Measurements from ENCODE around the gene TIMP3. TPM values are rescaled to one million over a fixed set of nuclear protein-coding genes. Genes with fewer than 3 reads are reported as not detected.

TIMP3 gene
- total RNA-seq, 4 donors from 2014 or later = 566 to 898 (median 683) TPM

GRCh38 chr22:32804531-32805360 lies 3.2 kb downstream of the TIMP3 start:
- no peaks in the 10 kb centered on the region for H3K9me3 ChIP-seq
- TF ChIP-seq EP300 (IDR thresholded peaks at IDR 0.05) (no peak), CTCF (IDR thresholded peaks at IDR 0.05) (no peak), POLR2A (IDR thresholded peaks at IDR 0.05; ENCODE audit: low read depth) (no peak), POLR2AphosphoS5 (IDR thresholded peaks at IDR 0.05) (no peak)
- H3K36me3 ChIP-seq = peaks cover 0 to 52% (median 8%) of the 10 kb centered on the region in 4 donors
- H3K27me3 ChIP-seq = no peaks in the 10 kb centered on the region
- 24% methylated on average over 14 of the region's 14 CpGs for WGBS
- H3K27ac ChIP-seq (replicated peaks in 1 of 4) = peak overlapping the region; percentile 86 to 95 (median 92)
- H3K4me3 ChIP-seq = peak overlapping the region; percentile 96 to 99 (median 96)
- intact Hi-C loops (cut with DNase I) = loop anchor here (5.0 kb wide), 1 partner anchor 43 kb away; no protein-coding TSS in a partner anchor
- DNase-seq (ENCODE audit: extremely low spot score) = no peak
- peaks cover 51 to 79% (median 75%) of the 10 kb centered on the region in 4 donors for H3K4me1 ChIP-seq

GRCh38 chr22:32805361-32805881 lies 3.9 kb downstream of the TIMP3 start:
- Histone ChIP-seq H3K4me1 (peaks cover 58 to 81% (median 76%) of the 10 kb centered on the region in 4 donors), H3K27me3 (no peaks in the 10 kb centered on the region), H3K4me3 (peak overlapping the region; percentile 96 to 99 (median 96)), H3K36me3 (peaks cover 0 to 59% (median 13%) of the 10 kb centered on the region in 4 donors), H3K9me3 (no peaks in the 10 kb centered on the region), H3K27ac (replicated peaks in 1 of 4) (peak overlapping the region; percentile 86 to 95 (median 92))
- intact Hi-C loops (cut with DNase I) = no loop called here
- no peak for DNase-seq (ENCODE audit: extremely low spot score)
- TF ChIP-seq EP300 (IDR thresholded peaks at IDR 0.05) (no peak), POLR2AphosphoS5 (IDR thresholded peaks at IDR 0.05) (peak in 1 of 2 donors; percentile 16), POLR2A (IDR thresholded peaks at IDR 0.05; ENCODE audit: low read depth) (no peak), CTCF (IDR thresholded peaks at IDR 0.05) (no peak)
- 72% methylated on average over 4 of the region's 4 CpGs for WGBS

GRCh38 chr22:32806296-32806695 lies 4.8 kb downstream of the TIMP3 start:
- Histone ChIP-seq H3K4me3 (peak overlapping the region; percentile 96 to 99 (median 96)), H3K4me1 (peaks cover 62 to 81% (median 76%) of the 10 kb centered on the region in 4 donors), H3K9me3 (no peaks in the 10 kb centered on the region), H3K27ac (replicated peaks in 1 of 4) (peak overlapping the region in 3 of 4 donors; percentile 14 to 86 (median 42)), H3K36me3 (peaks cover 0 to 63% (median 16%) of the 10 kb centered on the region in 4 donors), H3K27me3 (no peaks in the 10 kb centered on the region)
- WGBS = 63% methylated on average over 2 of the region's 2 CpGs
- DNase-seq (ENCODE audit: extremely low spot score) = no peak
- intact Hi-C loops (cut with DNase I) = no loop called here
- TF ChIP-seq CTCF (IDR thresholded peaks at IDR 0.05) (no peak), EP300 (IDR thresholded peaks at IDR 0.05) (no peak), POLR2AphosphoS5 (IDR thresholded peaks at IDR 0.05) (peak in 1 of 2 donors; percentile 60), POLR2A (IDR thresholded peaks at IDR 0.05; ENCODE audit: low read depth) (no peak)

GRCh38 chr22:32808038-32808445 lies 6.5 kb downstream of the TIMP3 start:
- no peak for TF ChIP-seq EP300 (IDR thresholded peaks at IDR 0.05)
- peak in 1 of 2 donors; percentile 36 for TF ChIP-seq POLR2AphosphoS5 (IDR thresholded peaks at IDR 0.05)
- no peak for TF ChIP-seq CTCF (IDR thresholded peaks at IDR 0.05)
- TF ChIP-seq POLR2A (IDR thresholded peaks at IDR 0.05; ENCODE audit: low read depth) = no peak
- 40% methylated on average over 4 of the region's 4 CpGs for WGBS
- peaks cover 0 to 58% (median 21%) of the 10 kb centered on the region in 4 donors for H3K36me3 ChIP-seq
- H3K9me3 ChIP-seq = no peaks in the 10 kb centered on the region
- peaks cover 79 to 96% (median 91%) of the 10 kb centered on the region in 4 donors for H3K4me1 ChIP-seq
- H3K27me3 ChIP-seq = no peaks in the 10 kb centered on the region
- peak overlapping the region in 3 of 4 donors; percentile 20 to 27 (median 24) for H3K4me3 ChIP-seq
- no peak for DNase-seq (ENCODE audit: extremely low spot score)
- H3K27ac ChIP-seq (replicated peaks in 1 of 4) = peak overlapping the region in 3 of 4 donors; percentile 23 to 31 (median 24)
- intact Hi-C loops (cut with DNase I) = no loop called here

All from esophagus muscularis mucosa (tissue), 4 donors.